Peyer's patch (tissue), 4 donors: ENCODE measurements around the gene CDK15. TPM values are rescaled to one million over a fixed set of nuclear protein-coding genes. Genes with fewer than 3 reads are reported as not detected.

Experiments used
- DNase-seq, 3 donors: peaks; one replicate each; pipeline ENCODE4 v3.0.0-alpha.2; 2017 to 2019
- H3K27ac ChIP-seq, 4 donors: fragments of 200-600 bp; sonication (generic); one replicate each; pipeline ENCODE4 v1.5.1; 2016 to 2019
- H3K27me3 ChIP-seq, 2 donors: fragments of 200-600 bp; sonication (generic); one replicate each; pipeline ENCODE4 v1.5.1; 2019
- H3K36me3 ChIP-seq, 3 donors: fragments of 200-600 bp; sonication (generic); one replicate each; pipeline ENCODE4 v1.5.1; 2016 to 2019
- H3K4me1 ChIP-seq, 4 donors: fragments of 200-600 bp; sonication (generic); one replicate each; pipeline ENCODE4 v1.5.1; 2016 to 2019
- H3K4me3 ChIP-seq, 4 donors: fragments of 200-600 bp; sonication (generic); 1 replicate in 3 of 4; 2 replicates in 1 of 4; pipeline ENCODE4 v1.5.1; 2016 to 2019; ENCODE audit warnings: mild to moderate bottlenecking in 1 of 4
- H3K9me3 ChIP-seq, 4 donors: fragments of 200-600 bp; sonication (generic); one replicate each; pipeline ENCODE4 v1.5.1; 2016 to 2019; ENCODE audit warnings: mild to moderate bottlenecking in 1 of 4
- CTCF ChIP-seq, 6 experiments: fragments of 450-650 bp in 4 of 6; fragments of 200-600 bp in 2 of 6; sonication (generic) in 1 of 6; IDR thresholded peaks; one replicate each; pipeline ENCODE4 v1.5.1; 2017 to 2019; ENCODE audit warnings: antibody characterized with exemption in 6 of 6, mild to moderate bottlenecking in 3 of 6, moderate library complexity in 1 of 6
- POLR2A ChIP-seq, 2 donors: fragments of 450-650 bp; IDR thresholded peaks; one replicate each; pipeline ENCODE4 v1.5.1; 2017; ENCODE audit warnings: antibody characterized with exemption in 2 of 2, mild to moderate bottlenecking in 2 of 2, moderate library complexity in 2 of 2
- total RNA-seq, 4 donors: library from RNA; depleted of rRNA; stranded (reverse); fragments of >200 nt; gene quantifications; one replicate each; pipeline ENCODE4 v1.1.0, GENCODE V29; 2016

CDK15 gene
- total RNA-seq, 4 donors from 2014 or later, result 0.27 to 9.9 (median 1.0) TPM; not detected in 1

GRCh38 chr2:201781557-201782051 is 24.7 kb upstream of the CDK15 start:
- H3K27ac ChIP-seq, result peak overlapping the region; percentile 85 to 94 (median 90)
- peak in 1 of 3 donors; percentile 26 for DNase-seq
- H3K9me3 ChIP-seq, result no peaks in the 10 kb centered on the region
- H3K27me3 ChIP-seq, result no peaks in the 10 kb centered on the region
- TF ChIP-seq CTCF (IDR thresholded peaks at IDR 0.05), result no peak
- TF ChIP-seq POLR2A (IDR thresholded peaks at IDR 0.05), result no peak
- no peaks in the 10 kb centered on the region for H3K36me3 ChIP-seq
- peak overlapping the region; percentile 67 to 94 (median 84) for H3K4me3 ChIP-seq
- H3K4me1 ChIP-seq, result peaks cover 0 to 25% (median 3%) of the 10 kb centered on the region in 4 donors

GRCh38 chr2:201784563-201784962 is 21.8 kb upstream of the CDK15 start:
- Histone ChIP-seq H3K27ac (no peak overlapping the region), H3K4me3 (no peak overlapping the region), H3K4me1 (peaks cover 0 to 7% (median 3%) of the 10 kb centered on the region in 4 donors), H3K36me3 (no peaks in the 10 kb centered on the region), H3K27me3 (no peaks in the 10 kb centered on the region), H3K9me3 (no peaks in the 10 kb centered on the region)
- no peak for DNase-seq
- no peak for TF ChIP-seq CTCF (IDR thresholded peaks at IDR 0.05)
- no peak for TF ChIP-seq POLR2A (IDR thresholded peaks at IDR 0.05)

- no peak for DNase-seq
- no peaks in the 10 kb centered on the region for H3K36me3 ChIP-seq
- no peak overlapping the region for H3K27ac ChIP-seq
- H3K4me3 ChIP-seq, result no peak overlapping the region
- no peak for TF ChIP-seq CTCF (IDR thresholded peaks at IDR 0.05)
- no peak for TF ChIP-seq POLR2A (IDR thresholded peaks at IDR 0.05)
- H3K9me3 ChIP-seq, result no peaks in the 10 kb centered on the region
- peaks cover 0 to 4% (median under 1%) of the 10 kb centered on the region in 4 donors for H3K4me1 ChIP-seq
- H3K27me3 ChIP-seq, result no peaks in the 10 kb centered on the region
Measured at GRCh38 chr2:201785135-201785534, 21.2 kb upstream of the CDK15 start.

- Histone ChIP-seq H3K4me3 (no peak overlapping the region), H3K9me3 (no peaks in the 10 kb centered on the region), H3K27ac (no peak overlapping the region), H3K4me1 (no peaks in the 10 kb centered on the region), H3K27me3 (no peaks in the 10 kb centered on the region), H3K36me3 (no peaks in the 10 kb centered on the region)
- DNase-seq, result no peak
- TF ChIP-seq CTCF (IDR thresholded peaks at IDR 0.05) (no peak), POLR2A (IDR thresholded peaks at IDR 0.05) (no peak)
Measured at GRCh38 chr2:201786471-201786870, 19.9 kb upstream of the CDK15 start.

GRCh38 chr2:201788371-201788770 is 18.0 kb upstream of the CDK15 start:
- no peak for TF ChIP-seq POLR2A (IDR thresholded peaks at IDR 0.05)
- TF ChIP-seq CTCF (IDR thresholded peaks at IDR 0.05), result no peak
- Histone ChIP-seq H3K36me3 (no peaks in the 10 kb centered on the region), H3K9me3 (no peaks in the 10 kb centered on the region), H3K27me3 (no peaks in the 10 kb centered on the region), H3K4me1 (no peaks in the 10 kb centered on the region), H3K4me3 (no peak overlapping the region), H3K27ac (no peak overlapping the region)
- DNase-seq, result no peak

GRCh38 chr2:201789395-201789794 is 16.9 kb upstream of the CDK15 start:
- Histone ChIP-seq H3K27me3 (no peaks in the 10 kb centered on the region), H3K9me3 (no peaks in the 10 kb centered on the region), H3K4me3 (no peak overlapping the region), H3K36me3 (no peaks in the 10 kb centered on the region), H3K4me1 (no peaks in the 10 kb centered on the region), H3K27ac (no peak overlapping the region)
- no peak for TF ChIP-seq POLR2A (IDR thresholded peaks at IDR 0.05)
- no peak for TF ChIP-seq CTCF (IDR thresholded peaks at IDR 0.05)
- no peak for DNase-seq
